Measurements from ENCODE around the gene DUSP3.
"Not testable (repeated sequence)": the region's sequence is repeated elsewhere in the genome, so short reads cannot be mapped to it uniquely, and the experiment has no call there.

DUSP3 gene

DNA sequence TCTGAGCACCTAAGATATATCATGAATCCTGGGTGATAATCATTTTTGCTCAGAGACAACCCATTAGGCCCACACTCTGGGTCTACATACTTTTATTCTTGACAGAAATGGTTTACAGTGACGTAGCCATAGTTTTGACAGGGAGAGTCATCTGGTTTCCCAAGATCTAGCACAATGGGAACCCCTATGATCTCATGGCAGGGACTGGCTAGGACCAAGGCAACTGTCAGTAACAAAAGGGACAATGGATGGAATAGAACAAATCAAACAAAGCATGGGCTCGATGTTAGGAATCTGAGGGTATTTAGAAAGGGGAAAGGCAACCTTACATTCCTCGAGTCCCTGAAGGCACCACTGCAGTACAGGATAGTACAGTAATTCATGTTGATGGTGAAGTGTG is 22.0 kb upstream of the DUSP3 start:
- no peak for DNase-seq (ENCODE audit: low read depth)

DNA sequence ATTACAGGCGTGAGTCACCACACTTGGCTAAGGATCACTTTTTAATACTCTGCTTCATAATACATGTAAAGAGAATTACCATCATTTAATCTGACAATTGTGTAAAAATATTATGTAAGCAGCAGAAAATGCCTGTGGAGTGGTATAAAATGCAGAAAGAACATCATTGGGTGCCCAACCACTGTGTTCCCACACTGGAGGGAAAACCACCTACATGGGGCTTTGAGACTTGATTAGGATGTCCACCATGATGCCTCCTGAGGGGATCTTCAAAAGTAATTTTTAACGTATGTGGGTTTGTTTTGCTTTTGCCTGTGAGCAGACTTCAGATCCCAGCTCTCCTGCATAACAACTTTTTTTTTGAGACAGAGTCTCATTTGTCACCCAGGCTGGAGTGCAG is 20.3 kb upstream of the DUSP3 start:
- no peak for DNase-seq (ENCODE audit: low read depth)

DNA sequence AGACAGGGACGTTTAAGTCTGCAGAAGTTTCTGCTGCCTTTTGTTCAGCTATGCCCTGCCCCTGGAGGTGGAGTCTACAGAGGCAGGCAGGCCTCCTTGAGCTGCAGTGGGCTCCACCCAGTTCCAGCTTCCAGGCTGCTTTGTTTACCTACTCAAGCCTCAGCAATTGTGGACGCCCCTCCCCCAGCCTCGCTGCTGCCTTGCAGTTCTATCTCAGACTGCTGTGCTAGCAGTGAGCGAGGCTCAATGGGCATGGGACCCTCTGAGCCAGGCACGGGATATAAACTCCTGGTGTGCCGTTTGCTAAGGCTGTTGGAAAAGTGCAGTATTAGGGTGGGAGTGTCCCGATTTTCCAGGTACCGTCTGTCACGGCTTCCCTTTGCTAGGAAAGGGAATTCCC is 19.2 kb upstream of the DUSP3 start:
- not testable (repeated sequence) for DNase-seq (ENCODE audit: low read depth)

DNA sequence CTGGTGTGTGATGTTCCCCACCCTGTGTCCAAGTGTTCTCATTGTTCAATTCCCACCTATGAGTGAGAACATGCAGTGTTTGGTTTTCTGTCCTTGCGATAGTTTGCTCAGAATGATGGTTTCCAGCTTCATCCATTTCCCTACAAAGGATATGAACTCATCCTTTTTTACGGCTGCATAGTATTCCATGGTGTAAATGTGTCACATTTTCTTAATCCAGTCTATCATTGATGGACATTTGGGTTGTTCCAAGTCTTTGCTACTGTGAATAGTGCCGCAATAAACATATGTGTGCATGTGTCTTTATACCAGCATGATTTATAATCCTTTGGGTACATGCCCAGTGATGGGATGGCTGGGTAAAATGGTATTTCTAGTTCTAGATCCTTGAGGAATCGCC is 13.9 kb upstream of the DUSP3 start:
- not testable (repeated sequence) for DNase-seq (ENCODE audit: low read depth)

DNA sequence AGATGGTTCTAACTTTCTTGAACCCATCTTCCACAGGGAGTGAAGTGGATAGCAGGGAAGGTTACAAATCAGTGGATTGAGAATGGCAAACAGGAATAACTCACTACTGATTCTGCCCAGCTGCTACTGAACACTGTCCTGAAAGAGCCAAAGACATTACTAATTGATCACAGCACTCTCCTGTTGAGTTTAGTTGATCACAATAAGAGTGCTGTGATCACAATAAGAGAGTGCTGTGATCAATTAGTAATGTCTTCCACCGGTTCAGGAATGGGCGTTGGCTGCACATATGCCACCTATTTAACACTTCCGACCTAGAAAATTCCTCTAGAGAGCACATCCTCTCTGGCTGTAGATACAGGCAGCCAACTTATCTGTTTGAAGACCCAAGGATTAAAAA is 12.8 kb upstream of the DUSP3 start:
- no peak for DNase-seq (ENCODE audit: low read depth)

DNA sequence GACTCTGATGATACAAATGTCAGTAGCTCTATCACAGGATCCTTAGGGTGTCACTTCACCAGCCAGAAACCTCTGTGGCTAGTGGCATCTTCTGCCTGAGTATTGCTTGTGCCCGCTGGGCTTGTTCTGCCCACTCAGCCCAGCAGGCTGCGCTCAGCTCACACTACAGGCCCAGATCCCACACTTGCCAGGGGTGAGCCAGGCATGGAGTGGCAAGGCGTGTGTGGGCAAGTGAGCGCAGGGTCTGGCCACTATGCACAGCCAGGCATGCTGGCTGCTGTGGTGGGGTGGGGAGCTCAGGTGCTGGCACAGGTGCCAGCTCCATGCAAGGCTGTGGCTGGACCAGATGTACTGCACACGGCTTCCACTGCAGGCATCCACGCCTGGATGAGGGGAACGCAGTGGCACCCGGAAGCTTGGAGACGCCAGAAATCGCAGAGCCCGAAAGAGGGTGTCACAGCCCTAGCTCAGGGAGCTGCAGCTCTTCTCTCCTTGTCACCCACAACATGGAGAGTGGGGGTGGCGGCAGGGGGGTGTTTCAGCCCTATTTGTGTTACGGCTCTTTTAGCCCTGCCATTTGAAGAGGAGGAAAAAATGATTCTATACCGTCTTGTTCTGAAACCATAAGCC is 11.6 kb upstream of the DUSP3 start:
- no peak for DNase-seq (ENCODE audit: low read depth)

DNA sequence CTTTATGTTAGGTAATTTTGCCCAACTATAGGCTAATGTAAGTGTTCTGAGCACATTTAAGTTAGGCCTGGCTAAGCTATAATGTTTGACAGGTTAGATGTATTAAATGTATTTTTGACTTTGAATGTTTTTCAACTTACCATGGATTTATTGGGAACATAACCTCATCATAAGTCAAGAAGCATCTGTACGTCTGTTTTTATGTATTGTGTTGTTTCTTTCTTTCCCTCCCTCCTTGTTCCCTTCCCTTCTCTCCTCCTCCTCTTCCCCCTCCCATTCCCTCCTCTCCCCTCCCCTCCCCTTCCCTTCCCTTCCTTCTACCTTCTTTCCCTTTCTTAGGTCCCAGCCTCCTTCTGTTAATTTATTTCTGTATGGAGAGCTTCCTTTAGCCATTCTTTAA is 10.7 kb upstream of the DUSP3 start:
- DNase-seq (ENCODE audit: low read depth), result no peak

DNA sequence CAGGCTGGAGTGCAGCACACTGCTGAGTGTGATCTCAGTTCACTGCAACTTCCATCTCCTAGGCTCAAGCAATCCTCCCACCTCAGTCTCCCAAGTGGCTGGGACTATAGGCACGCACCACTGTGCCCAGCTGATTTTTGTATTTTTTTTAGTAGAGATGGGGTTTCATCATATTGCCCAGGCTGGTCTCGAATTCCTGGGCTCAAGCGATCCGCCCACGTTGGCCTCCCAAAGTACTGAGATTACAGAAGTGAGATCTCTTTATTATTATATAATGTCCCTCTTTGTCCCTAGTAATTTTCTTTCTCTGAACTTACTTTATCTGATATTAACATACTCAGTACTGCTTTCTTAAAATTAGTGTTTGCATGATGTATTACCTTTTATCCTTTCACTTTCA is 9.8 kb upstream of the DUSP3 start:
- no peak for DNase-seq (ENCODE audit: low read depth)

DNA sequence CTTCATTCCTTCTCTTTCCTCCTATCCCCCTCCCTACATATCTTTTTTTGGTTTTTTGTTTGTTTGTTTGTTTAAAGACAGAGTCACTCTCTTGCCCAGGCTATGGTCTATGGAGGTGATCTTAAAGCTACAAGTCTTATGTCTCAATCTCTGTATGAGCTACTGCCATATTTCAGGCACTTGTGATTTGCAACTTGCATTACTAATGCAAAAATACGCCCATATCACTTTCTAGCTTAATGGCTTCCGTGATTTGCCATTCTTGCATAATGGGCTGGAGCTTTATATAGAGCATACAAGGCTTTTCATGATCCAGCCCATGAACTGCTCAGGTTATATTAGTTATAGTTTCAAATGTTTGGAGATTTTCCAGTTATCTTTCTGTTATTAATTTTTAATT is 9.0 kb upstream of the DUSP3 start:
- no peak for DNase-seq (ENCODE audit: low read depth)

DNA sequence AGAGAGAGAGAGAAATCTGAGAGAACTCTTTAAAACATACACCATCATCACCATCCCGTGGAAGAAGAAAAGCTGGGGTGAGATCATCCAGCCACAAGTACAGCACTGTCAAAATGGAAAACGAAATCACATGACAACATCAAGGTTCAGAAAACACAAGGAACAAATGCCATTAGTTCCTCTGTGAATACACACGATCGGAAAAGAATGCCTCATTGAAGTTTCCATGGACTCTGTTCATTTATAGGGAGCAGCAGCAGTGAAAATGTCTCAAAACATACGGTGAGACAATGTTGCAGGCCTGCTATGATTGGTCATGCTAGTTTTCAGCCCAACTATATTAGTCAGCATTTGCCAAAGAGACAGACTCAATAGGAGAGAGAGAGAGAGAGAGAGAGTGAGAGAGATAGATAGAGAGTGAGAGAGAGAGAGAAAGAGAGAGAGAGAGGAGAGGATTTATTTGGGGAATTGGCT is 5.9 kb upstream of the DUSP3 start:
- DNase-seq (ENCODE audit: low read depth), result no peak

DNA sequence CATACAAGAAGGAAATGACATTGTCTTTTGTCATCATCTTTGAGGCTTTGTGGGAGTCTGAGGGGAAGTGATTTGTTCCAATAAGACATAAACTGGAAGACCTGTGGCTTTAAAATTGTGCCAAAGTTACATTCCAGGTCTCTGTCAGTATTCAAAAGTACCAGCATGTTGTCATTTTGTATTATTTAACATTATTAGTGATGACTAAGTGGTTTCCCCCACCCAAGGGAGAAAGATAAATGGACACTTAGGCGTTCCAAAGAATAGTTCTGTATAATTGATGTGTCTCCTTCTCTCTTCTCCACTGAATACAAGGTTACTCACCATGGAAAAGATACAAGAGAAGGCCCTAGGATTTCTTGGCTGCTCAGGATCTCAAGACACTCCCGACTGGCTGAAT is 5.3 kb upstream of the DUSP3 start:
- no peak for DNase-seq (ENCODE audit: low read depth)

DNA sequence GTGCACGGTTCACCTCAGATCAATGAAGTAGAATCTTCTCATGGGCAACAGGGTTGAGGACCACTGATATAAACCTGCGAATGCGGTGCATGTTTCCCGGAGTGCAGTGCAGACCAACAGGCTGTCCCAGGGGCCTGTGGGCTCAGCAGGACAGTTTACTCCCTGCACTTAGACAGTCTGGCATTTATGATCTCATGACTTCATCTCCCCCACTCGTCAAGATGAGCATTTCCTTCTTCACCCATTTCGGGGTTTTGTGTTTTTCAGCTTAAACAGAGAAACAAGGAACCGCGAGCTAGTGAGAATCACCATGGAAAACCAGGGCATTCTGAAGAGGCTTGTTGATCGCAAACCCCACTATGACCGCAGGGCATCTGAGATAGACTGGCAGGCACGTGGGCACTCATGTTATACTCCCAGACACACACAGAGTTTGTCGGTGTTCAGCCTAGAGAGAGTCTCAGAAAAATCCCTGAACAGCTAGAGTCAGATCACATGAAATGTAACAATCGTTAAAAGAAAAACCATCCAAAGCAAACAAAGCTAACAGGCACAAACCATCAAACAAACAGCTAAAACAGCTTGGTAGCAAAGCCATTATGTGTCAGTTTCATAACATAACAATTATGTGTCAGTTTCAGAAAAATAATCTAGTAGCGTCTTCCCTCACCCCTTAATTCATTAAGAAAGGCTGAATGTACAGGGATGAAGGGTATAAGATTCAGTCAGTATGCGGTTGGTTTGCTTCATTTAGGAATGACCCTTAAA is 4.3 kb upstream of the DUSP3 start:
- no peak for DNase-seq (ENCODE audit: low read depth)

DNA sequence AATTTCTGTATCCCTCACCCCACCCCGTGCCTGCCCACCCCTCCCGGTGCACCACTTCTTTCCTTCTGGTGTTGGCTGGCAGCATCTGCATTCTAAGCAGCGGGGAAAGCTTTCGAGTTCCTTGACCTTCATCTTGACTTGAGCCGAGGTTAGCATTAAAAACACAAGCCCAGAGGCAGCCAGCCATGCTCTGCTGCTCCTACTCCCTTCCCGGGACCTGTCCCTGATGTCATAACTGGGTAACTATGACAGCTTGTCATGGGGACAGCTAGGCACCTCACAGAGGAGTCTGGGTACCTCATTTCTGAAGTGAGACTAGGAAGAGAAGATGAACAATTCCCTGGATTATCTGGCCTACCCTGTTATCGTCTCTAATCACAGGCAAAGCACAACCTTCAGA is 1.4 kb upstream of the DUSP3 start, which contains the start of gene CFAP97D1:
TSS of gene CFAP97D1 (plus strand) at position 301 of the 400 bp plus-strand sequence. CDS start at position 329, 28 bp downstream.
- no peak for DNase-seq (ENCODE audit: low read depth)

DNA sequence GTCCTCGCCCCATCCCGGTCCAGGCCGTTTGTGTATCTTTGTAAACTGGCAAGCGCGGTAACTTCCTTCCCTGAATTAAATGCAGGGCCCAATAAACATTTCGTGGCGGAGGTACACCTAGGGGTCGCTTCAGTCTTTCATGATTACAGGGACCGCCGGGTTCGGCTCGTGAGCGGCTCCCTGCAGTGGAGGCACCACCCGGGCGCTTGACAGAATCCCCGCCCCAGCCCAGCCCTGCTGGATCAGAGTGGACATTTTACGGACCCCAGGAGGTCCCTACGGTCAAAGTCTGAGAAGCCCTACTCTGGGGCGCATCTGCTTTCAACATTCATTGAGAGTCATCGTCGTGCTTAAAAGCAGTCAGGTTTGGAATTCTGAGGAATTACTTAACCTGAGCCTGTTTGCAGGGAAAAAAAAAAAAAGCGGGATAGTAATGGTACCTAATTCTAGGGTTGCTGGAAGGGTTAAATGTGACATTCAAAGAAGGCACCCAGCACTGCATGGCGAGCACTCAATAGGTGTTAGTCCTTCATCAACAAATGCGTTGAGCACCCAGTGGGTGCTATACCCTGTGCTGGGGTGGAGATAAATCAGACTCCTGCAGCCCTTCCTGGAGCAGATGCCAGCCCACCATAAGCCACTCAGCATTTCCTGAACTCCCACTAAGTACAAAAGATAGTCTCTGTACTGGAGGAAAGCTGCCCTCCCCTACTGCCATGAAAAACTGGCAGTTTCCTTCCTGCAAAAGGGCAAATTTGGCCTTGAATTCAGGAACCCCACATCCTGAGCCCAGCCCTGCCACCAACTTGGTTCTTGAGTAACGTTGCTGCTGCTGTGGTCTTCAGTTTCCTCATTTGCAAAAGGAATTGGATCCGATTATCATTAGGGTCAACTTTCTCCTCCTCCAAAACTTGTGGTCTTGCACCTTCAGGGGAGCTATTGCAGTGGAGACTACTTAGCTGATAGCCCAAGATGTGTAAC is 658 bp upstream of the DUSP3 start:
- DNase-seq (ENCODE audit: low read depth), result no peak

DNA sequence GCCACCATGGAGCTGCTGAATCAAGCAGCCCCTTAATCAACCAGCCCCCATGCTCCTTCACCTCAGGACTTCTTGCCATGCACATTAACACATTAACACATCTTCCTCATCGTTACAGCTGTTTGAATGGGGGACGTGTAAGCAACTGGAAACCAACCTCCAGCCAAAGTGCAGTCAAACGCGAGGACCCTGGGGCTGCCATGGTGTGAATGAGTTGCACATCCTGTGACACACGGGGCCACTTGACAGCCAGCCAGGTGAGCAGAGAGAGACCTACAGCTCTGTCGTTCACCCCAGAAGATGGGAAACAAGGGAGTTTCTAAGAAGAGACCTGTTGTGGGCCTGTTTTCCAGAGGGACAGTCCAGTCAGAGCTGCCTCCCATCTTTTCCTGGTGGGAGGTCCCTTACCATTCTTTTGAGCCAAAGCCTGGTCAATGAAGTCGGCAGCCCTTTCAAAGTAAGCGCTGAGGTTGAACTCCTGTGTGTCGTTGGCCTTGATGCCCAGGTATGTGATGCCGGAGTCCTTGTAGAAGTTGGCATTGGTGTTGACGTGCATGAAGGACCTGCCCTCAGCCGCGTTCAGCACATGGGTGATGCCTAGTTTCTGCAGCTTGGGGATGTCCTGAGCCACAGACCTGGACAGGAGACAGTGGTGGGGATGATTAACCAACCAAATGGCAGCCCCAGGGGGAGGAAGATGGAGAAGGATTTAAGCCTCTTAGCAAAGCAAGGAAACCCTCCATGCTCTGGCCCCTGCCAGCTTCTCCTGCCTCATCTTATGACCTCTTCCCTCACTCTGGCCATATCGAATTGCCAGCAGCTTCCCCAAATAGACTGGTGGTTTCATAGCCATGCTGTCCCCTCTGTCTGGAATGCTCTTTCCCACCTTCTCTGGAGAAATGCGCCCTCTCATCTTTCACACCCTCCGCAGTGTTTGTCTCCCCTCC is 4.2 kb downstream of the DUSP3 start:
- DNase-seq (ENCODE audit: low read depth), result no peak

DNA sequence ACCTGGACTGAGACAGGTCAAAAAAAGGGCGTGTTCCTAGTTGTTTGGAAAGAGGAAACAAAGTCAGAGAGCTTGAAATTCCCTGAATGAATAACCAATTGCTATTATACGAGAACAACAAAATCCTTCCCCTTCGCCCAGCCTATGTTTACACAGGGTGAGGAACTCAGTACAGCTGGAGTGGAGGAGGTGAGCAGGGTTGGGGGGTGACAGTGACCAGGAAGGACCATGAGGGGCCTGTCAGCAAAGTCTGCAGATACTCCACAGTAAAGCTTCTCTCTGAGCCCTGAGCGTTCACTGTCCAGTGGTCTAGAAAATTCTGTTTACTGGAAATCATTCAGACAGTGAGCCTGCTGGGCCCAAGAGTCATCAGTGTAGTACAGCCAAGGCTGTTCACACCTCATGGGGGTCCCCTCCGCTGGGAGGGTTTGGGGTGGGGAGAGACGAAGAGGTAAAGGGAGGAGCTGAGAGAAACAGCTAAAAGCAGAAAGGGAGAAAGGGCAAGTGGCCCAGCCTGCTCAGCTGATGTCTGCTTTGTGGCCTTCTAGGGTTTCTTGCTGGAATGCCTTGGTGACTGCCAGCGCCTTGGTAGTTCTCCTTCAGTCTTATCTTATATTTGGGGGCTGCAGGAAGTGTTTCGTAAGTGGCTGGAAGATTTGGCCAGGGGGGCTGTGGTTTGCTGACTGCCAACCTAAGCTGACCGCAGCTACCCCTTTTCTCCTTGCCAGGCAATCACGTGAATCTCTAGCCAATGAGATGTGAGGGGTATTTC is 5.7 kb downstream of the DUSP3 start:
- no peak for DNase-seq (ENCODE audit: low read depth)

DNA sequence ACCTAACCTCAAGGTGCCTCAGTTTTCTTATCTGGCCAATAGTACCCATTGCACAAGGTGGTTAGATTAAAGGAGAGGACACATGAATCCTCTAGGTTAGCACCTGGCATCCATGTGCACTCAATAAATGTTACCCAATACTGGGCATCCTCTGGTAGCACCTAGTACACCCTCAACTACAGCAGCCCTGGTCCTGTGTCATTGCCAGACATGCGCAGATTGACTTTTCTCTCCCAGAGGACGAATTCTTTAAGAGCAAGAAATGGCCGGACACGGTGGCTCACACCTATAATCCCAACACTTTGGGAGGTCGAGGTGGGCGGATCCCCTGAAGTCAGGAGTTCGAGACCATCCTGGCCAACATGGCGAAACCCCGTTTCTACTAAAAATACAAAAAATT is 7.3 kb downstream of the DUSP3 start:
- DNase-seq (ENCODE audit: low read depth), result no peak

DNA sequence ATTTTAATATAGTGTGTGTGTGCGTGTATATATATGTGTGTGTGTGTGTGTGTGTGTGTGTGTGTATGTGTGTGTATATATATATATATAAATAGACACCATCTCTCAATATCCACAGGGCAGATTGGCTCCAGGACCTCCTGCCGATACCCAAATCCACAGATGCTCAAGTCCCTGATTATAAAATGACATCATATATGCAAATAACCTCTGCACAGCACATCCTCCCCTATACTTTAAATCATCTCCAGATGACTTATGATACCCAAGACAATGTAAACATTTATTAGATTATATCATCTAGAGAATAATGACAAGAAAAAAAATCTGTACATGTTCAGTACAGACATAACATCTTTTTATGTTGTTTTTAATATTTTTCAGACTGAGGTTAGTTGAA is 7.8 kb downstream of the DUSP3 start:
- DNase-seq (ENCODE audit: low read depth), result no peak

DNA sequence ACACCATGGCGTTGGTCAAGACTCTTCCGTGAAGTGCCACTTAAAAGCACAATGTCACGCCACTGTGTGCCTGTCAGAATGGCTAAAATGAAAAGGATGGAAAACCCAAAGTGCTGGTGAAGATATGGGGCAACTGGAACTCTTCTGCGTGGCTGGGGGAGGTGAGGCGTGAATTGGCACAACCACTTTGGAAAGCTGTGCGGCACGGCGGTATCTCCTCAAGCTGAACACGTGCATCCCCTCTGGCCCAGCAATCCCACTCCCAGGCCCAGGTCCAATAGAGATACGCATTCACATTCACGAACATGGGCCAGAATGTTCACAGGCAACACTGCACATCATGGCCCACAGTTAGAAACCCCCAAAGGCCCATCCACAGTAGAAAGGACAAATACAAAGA is 8.9 kb downstream of the DUSP3 start:
- no peak for DNase-seq (ENCODE audit: low read depth)

DNA sequence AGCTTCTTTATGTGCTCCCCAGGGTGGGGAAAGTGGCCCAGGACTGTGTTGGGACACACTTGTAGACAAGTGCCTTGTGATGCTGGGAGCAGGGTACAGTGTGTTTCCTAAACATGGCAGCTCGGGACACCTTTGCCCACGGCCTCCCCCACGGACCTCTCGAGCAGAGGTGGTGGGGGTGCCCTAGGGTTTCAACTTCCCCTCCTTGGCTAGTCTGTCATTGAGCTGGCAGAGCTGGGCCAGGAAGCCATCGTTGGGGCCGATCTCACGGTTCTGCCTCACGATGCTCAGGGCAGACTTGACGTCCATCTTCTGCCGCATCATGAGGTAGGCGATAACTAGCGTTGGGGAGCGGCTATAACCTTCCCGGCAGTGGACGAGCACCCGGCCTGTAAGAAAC is 9.4 kb downstream of the DUSP3 start:
- no peak for DNase-seq (ENCODE audit: low read depth)

DNA sequence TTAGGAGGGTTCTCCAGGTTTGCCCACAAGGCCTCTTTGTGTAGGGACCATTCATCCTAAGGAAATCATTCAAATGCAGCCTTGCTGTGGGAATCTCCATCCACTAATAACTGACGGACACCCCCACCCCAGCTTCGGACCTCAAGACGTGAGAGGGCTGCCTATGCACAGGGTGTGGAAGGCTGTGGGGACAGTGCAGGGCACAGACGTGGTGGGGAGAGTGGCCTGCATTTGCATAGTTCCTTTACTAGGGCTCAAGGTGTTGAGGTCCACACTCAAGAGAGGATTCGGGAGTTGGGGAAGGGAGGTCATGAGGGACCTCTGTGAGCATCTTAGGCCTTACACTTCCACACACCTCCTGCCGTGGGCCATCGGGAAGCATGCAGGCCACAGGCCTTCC is 9.8 kb downstream of the DUSP3 start:
- no peak for DNase-seq (ENCODE audit: low read depth)
